Suprapubic skin (tissue), 4 donors: ENCODE measurements around the gene CNIH3. TPM values are rescaled to one million over a fixed set of nuclear protein-coding genes. Genes with fewer than 3 reads are reported as not detected.

ENCODE experiments used
- DNase-seq, 2 donors: peaks; one replicate each; pipeline ENCODE4 v3.0.0-alpha.2; 2019; ENCODE audit warnings: low spot score in 2 of 2
- H3K27ac ChIP-seq: fragments of 200-600 bp; sonication (generic); one replicate; pipeline ENCODE4 v1.5.1; 2019
- H3K27me3 ChIP-seq: fragments of 200-600 bp; sonication (generic); one replicate; pipeline ENCODE4 v1.5.1; 2019
- H3K36me3 ChIP-seq: fragments of 200-600 bp; sonication (generic); one replicate; pipeline ENCODE4 v1.5.1; 2019
- H3K4me1 ChIP-seq: fragments of 200-600 bp; sonication (generic); one replicate; pipeline ENCODE4 v1.5.1; 2019
- H3K4me3 ChIP-seq: fragments of 200-600 bp; sonication (generic); one replicate; pipeline ENCODE4 v1.5.1; 2019; ENCODE audit warnings: mild to moderate bottlenecking
- H3K9me3 ChIP-seq: fragments of 200-600 bp; sonication (generic); one replicate; pipeline ENCODE4 v1.5.1; 2019
- CTCF ChIP-seq, 2 donors: fragments of 200-600 bp in 1 of 2; fragments of 450-650 bp in 1 of 2; sonication (generic) in 1 of 2; IDR thresholded peaks; one replicate each; pipeline ENCODE4 v1.5.1; 2016 to 2019; ENCODE audit warnings: antibody characterized with exemption in 2 of 2, mild to moderate bottlenecking in 1 of 2, moderate library complexity in 1 of 2
- EP300 ChIP-seq: sonication (generic); formaldehyde crosslinking; IDR thresholded peaks from one replicate; pipeline ENCODE4 v1.6.1; 2017; ENCODE audit warnings: antibody characterized with exemption
- POLR2A ChIP-seq, 2 donors: fragments of 450-650 bp; IDR thresholded peaks; one replicate each; pipeline ENCODE4 v1.6.1; 2017; ENCODE audit warnings: antibody characterized with exemption in 2 of 2, mild to moderate bottlenecking in 2 of 2, moderate library complexity in 2 of 2
- POLR2AphosphoS5 ChIP-seq, 3 donors: sonication (generic); formaldehyde crosslinking; IDR thresholded peaks; one replicate each; pipeline ENCODE4 v1.6.1; 2017; ENCODE audit warnings: antibody characterized with exemption in 3 of 3
- WGBS: methylation state at CpG from one replicate; pipeline ENCODE4 v1.1.5; 2018; 5-methylcytosine and 5-hydroxymethylcytosine counted together
- total RNA-seq, 4 donors: library from RNA; depleted of rRNA; stranded (reverse); fragments of >200 nt; gene quantifications; one replicate each; pipeline ENCODE4 v1.1.0, GENCODE V29; 2016

CNIH3 gene
- total RNA-seq, 4 donors from 2014 or later, result 0.57 to 6.7 (median 0.62) TPM; not detected in 1

- no peaks in the 10 kb centered on the region for H3K9me3 ChIP-seq
- no peaks in the 10 kb centered on the region for H3K36me3 ChIP-seq
- 82% methylated on average over 2 of the region's 2 CpGs for WGBS
- H3K4me3 ChIP-seq, result no peak overlapping the region
- DNase-seq, result no peak
- H3K27ac ChIP-seq, result no peak overlapping the region
- TF ChIP-seq EP300 (no peak), POLR2AphosphoS5 (IDR thresholded peaks at IDR 0.05) (no peak), POLR2A (IDR thresholded peaks at IDR 0.05) (no peak), CTCF (IDR thresholded peaks at IDR 0.05) (no peak)
- peaks cover 2% of the 10 kb centered on the region for H3K4me1 ChIP-seq
- H3K27me3 ChIP-seq, result no peaks in the 10 kb centered on the region
These were observed 166.3 kb downstream of the CNIH3 start for GRCh38 chr1:224782281-224783000.

GRCh38 chr1:224783006-224783651, 167.0 kb downstream of the CNIH3 start:
- no peaks in the 10 kb centered on the region for H3K9me3 ChIP-seq
- H3K27me3 ChIP-seq, result no peaks in the 10 kb centered on the region
- TF ChIP-seq POLR2A (IDR thresholded peaks at IDR 0.05) (no peak), POLR2AphosphoS5 (IDR thresholded peaks at IDR 0.05) (no peak), EP300 (no peak), CTCF (IDR thresholded peaks at IDR 0.05) (no peak)
- H3K36me3 ChIP-seq, result no peaks in the 10 kb centered on the region
- H3K4me1 ChIP-seq, result peaks cover 2% of the 10 kb centered on the region
- H3K4me3 ChIP-seq, result no peak overlapping the region
- 74% methylated on average over 5 of the region's 5 CpGs for WGBS
- DNase-seq, result no peak
- H3K27ac ChIP-seq, result no peak overlapping the region

GRCh38 chr1:224784265-224785039, 168.3 kb downstream of the CNIH3 start:
- Histone ChIP-seq H3K4me3 (no peak overlapping the region), H3K27me3 (no peaks in the 10 kb centered on the region), H3K27ac (no peak overlapping the region), H3K9me3 (no peaks in the 10 kb centered on the region), H3K36me3 (no peaks in the 10 kb centered on the region), H3K4me1 (peaks cover 2% of the 10 kb centered on the region)
- WGBS, result 73% methylated on average over 4 of the region's 4 CpGs
- no peak for DNase-seq
- TF ChIP-seq POLR2A (IDR thresholded peaks at IDR 0.05) (no peak), EP300 (no peak), POLR2AphosphoS5 (IDR thresholded peaks at IDR 0.05) (no peak), CTCF (IDR thresholded peaks at IDR 0.05) (no peak)

- no peak for TF ChIP-seq CTCF (IDR thresholded peaks at IDR 0.05)
- TF ChIP-seq POLR2AphosphoS5 (IDR thresholded peaks at IDR 0.05), result no peak
- no peak for TF ChIP-seq EP300
- Histone ChIP-seq H3K9me3 (no peaks in the 10 kb centered on the region), H3K36me3 (no peaks in the 10 kb centered on the region), H3K4me1 (peaks cover 2% of the 10 kb centered on the region), H3K27ac (no peak overlapping the region), H3K4me3 (no peak overlapping the region), H3K27me3 (no peaks in the 10 kb centered on the region)
- WGBS, result 51% methylated on average over 2 of the region's 2 CpGs
- no peak for DNase-seq
These were observed 168.9 kb downstream of the CNIH3 start for GRCh38 chr1:224785040-224785328.

- Histone ChIP-seq H3K4me3 (no peak overlapping the region), H3K36me3 (no peaks in the 10 kb centered on the region), H3K9me3 (no peaks in the 10 kb centered on the region), H3K27me3 (no peaks in the 10 kb centered on the region), H3K4me1 (peaks cover 2% of the 10 kb centered on the region), H3K27ac (no peak overlapping the region)
- DNase-seq, result no peak
- TF ChIP-seq POLR2AphosphoS5 (IDR thresholded peaks at IDR 0.05), result no peak
- no peak for TF ChIP-seq EP300
- no peak for TF ChIP-seq POLR2A (IDR thresholded peaks at IDR 0.05)
- no peak for TF ChIP-seq CTCF (IDR thresholded peaks at IDR 0.05)
- WGBS, result 95% methylated on average over 3 of the region's 3 CpGs
These were observed 169.5 kb downstream of the CNIH3 start for GRCh38 chr1:224785622-224786021.
